MM.1S (cell line): ENCODE measurements around the gene UACA.

Experiments used
- EZH2 ChIP-seq: fragments of 300-600 bp; sonication (generic); optimal IDR thresholded peaks from 2 replicates; pipeline ENCODE3; 2017; ENCODE audit warnings: low read depth, mild to moderate bottlenecking, antibody characterized with exemption, low read length, mixed read lengths
- EZH2phosphoT487 ChIP-seq: fragments of 300-600 bp; sonication (generic); IDR thresholded peaks from 2 replicates; pipeline ENCODE4 v1.6.1; 2018; ENCODE audit warnings: antibody characterized with exemption, low read length
- TF ChIP-seq, protein P1 (sequence below): fragments of 300-600 bp; sonication (generic); IDR thresholded peaks from 2 replicates; pipeline ENCODE4 v1.5.1; 2016; ENCODE audit warnings: antibody characterized with exemption, low read length, mixed read lengths

- TF ChIP-seq, protein P1, sequence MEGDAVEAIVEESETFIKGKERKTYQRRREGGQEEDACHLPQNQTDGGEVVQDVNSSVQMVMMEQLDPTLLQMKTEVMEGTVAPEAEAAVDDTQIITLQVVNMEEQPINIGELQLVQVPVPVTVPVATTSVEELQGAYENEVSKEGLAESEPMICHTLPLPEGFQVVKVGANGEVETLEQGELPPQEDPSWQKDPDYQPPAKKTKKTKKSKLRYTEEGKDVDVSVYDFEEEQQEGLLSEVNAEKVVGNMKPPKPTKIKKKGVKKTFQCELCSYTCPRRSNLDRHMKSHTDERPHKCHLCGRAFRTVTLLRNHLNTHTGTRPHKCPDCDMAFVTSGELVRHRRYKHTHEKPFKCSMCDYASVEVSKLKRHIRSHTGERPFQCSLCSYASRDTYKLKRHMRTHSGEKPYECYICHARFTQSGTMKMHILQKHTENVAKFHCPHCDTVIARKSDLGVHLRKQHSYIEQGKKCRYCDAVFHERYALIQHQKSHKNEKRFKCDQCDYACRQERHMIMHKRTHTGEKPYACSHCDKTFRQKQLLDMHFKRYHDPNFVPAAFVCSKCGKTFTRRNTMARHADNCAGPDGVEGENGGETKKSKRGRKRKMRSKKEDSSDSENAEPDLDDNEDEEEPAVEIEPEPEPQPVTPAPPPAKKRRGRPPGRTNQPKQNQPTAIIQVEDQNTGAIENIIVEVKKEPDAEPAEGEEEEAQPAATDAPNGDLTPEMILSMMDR = no peak
- TF ChIP-seq EZH2 (no peak), EZH2phosphoT487 (no peak)
Measured at GRCh38 chr15:70806992-70807712, 43.8 kb upstream of the UACA start.
